Measurements from ENCODE around the gene TRIM8.

Gene TRIM8

DNA sequence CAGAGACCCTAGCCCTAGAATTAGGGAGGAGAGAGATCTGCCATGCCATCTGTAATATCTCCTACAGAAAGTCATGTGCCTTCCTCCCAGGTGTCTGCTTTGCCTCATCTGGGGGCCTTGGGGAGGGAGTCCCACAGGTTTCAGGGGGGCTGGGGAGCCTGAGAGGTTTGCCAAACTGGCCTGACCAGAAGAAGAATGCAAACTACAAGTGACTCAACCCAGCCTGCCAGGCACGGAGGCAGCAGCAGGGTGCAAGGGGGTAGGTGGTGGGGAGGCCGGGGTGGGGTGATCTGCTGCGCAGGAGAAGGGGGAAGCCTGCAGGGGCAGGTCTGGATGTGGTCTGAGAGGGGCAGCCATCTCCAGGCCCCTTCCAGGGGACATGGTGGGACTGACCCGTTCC, 9.6 kb upstream of the TRIM8 start:
- DNase-seq: no peak

DNA sequence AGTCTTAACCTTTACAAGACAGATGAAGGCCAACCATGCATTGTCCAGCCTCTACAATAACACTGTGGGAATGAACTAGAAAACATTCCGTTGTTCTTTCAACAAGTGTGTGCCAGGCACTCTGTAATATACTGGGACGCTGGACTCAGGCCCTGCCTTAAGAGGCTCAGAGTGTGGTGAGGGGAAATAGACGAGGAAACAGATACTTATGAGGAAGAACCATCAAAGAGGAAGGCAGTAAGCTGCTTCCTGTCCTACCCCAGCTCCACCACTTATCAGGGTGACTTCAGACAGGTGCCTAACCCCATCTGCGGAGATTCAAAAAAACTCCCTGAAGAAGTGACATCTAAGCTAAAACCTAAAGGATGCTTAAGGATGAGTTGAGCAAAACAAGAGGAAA, 8.9 kb upstream of the TRIM8 start:
- DNase-seq: no peak

DNA sequence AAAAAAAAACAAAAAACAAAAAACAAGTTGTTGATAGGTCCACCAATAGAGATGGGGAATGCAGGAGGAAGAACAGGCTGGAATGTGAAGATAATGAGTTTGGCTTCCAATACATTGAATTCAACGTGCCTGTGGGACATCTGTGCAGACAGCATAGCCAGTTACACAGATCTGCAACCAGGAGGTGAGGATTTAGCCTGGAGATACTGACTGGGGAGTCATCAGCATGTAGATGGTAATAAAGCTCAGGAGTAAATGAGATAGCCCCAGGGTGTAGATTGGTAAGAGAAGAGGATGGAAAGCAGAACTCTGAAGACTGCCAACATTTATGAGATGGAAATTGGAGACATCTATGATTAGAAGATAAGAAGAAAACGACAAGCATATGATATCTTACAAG, 4.7 kb upstream of the TRIM8 start:
- no peak for DNase-seq

DNA sequence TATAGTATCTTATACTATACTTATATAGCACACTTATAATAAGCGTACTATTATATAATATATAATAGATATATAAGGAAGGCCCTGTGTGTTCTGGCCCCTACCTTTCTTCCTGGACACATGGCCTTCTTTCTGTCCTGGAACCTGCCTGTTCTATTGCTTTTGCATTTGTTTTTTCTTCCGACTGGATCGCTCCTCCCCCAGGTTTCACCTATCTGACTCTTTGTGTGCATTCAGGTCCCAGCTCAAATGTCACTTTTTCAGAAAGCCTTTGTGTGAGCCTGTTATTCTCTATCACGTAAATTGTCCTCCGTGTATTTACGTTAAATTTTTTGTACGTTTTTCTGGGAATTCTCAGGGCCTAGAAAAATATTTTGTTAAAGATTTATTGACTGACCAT, 2.9 kb upstream of the TRIM8 start:
- DNase-seq: no peak

DNA sequence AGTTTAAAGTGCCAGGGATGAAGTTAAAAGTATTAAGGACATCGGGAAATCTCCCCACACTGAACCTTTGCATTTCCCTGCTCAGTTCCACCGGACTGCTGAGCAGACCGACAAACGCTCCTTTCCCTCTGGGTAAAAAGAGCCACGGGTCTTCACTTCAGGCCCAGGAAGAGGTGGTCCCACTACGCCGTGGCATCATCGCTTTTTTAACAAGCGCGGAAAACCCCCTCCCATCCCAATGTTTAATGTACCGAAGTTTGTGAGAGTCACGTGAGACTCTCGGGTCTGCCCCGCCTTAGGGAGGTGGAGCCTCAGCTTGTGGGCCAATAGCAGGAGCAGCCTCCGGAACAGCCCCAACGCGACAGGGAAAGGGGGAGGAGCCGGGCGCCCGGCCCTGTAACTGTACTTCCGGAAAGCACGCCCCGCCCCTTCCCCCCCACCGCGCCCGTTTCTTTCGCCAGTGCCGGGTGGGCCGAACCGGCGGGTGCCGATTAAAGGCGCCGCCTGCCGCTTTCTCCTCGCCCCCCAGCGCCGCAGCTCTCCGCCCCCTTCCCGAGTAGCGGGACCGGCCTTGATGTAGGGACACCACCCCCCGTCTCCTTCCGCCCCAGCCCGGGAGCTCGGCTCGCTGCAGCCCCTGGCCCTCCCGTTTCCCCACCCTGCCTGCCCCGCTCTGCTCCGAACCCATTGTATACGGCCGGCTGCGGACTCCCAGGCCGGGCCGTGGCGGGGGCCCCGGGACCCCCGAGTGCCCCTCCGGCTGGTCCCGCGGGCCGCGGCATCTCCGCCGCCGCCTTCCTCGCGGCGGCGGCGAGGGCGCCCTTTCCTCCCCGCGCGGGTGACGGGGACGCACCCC, 2.2 kb upstream of the TRIM8 start:
- DNase-seq: peak; percentile 97

DNA sequence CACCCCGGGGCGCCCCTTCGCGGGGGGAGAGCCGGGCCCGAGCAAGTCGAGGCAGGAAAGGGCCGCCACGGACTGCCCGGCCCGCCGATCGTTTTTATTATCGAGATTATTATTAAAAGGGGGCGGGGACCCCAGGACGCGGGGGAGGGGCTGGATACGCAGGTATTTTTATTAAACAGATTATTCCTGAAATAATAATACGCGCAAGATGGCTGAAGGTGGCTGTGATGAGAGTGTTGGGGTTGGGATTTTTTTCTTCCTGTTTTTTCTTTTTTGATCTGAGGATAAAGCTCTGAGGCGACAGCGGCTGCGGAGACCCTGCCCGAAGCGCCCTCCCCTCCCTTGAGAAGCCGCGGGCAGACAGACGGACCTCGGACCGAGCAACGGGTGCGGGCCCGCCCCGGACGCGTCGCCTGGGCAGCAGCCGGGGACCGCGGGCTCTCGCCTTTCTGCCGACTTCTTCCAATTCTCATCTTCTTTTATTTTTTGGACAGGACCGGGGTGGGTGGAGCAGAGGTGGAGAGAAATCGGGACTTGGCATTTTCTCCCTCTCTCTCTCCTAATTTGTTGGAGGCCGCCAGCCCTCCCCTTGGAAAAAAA, 1.4 kb upstream of the TRIM8 start:
- DNase-seq: peak; percentile 70

DNA sequence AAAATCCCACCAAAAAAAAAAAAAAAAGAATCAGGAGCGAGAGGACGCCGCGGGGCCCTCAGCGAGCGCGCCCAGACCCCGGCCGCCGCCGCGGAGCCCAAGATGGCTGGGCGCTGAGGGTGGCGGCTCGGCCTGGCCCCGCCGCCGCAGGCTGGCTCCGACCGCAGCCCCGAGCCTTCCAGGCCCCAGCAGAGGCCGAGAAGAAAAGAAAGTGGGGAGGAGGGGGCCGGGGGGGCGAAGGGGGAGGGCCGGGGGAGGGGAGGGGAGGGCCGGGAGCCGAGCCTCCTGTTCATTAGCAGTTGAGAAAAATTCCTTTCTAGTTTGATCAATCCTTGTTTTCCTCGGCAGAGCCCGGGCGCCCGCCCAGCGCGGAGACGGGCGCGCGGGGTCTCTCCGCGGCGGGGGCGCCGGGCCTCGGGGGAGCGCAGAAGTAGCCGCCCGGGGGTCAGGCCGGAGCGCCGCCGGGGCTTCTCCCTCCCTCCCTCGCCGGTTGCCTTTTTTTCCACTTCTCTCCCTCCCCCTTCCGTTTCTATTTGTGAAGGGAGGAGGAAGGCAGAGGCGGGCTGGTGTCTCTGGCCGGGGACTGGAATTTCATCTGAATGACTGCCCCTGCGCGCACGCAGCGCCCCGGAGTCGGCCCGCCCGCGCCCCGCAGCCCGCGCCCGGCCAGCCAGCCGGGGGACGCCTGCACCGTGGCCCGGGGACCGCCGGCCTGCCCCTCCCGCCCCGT, 778 bp upstream of the TRIM8 start:
- peak; percentile 79 for DNase-seq

DNA sequence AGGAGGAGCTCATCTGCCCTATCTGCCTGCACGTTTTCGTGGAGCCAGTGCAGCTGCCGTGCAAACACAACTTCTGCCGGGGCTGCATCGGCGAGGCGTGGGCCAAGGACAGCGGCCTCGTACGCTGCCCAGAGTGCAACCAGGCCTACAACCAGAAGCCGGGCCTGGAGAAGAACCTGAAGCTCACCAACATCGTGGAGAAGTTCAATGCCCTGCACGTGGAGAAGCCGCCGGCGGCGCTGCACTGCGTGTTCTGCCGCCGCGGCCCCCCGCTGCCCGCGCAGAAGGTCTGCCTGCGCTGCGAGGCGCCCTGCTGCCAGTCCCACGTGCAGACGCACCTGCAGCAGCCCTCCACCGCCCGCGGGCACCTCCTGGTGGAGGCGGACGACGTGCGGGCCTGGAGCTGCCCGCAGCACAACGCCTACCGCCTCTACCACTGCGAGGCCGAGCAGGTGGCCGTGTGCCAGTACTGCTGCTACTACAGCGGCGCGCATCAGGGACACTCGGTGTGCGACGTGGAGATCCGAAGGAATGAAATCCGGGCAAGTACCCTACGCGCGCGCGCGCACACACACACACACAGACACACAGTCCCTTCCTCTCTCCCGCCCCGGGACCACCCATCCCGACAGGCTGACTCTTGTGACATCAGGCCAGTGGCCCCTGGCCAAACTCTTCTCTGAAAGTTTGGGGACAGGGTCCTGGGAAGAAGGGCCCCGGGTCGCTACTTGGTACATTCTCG, 538 bp downstream of the TRIM8 start:
- peak; percentile 88 for DNase-seq

DNA sequence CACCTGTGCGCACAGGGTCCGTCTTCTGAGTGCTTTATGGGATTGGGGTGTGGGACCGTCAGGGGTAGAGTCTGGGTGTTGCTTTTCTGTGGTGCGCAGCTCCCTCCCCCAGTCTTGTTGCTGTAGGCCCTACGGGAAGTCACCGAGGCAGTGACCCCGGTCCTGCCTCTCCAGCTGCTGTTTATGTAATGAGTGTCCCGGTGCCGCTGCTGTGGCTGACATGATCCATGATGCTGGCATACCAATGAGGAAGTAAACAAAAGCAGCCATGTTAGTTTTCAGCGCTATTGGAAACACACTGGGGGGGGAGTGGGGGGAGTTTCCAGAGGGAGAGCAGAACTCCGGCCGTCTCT, 1.1 kb downstream of the TRIM8 start:
- no peak for DNase-seq

DNA sequence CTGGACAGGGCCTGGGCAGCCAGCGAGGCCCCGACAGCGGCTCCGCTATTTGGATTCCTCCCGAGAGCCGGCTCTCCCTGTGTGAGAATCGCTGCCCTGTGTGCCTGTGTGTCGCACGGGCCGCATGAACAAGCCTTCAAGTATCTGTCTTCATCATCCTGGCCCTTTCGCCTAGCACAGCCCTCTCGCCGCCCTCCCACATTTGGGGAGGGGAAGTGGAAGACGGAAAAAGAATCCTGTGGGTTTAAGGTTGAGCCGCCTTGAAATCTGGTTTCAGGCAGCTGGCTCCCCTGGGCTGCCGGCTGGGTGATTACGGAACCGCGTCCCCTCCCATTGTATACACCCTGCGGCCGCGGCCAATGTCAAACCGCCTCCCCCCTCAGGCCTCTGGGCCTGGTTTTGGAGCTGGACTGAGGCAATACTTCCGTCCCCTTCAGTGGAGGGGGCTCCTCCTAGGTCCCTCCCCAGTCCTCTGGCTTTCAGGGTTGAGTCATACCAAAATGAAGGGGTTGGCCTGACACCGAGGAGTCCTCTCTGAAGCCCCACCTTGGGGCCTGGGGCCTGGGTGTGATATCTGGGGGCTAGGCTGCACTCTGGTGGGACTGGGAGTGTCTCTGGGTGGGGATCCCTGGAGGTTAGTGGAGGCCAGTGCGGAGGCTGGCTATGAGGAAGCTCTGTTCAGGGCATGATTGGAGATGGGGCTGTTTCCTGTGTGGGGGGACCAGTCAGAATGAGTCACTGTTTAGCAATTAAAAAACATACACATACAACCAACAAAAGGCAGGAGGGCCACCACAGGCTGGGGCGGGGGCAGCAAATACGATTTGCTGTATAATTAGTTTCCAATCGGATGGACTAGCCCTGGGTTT, 1.7 kb downstream of the TRIM8 start:
- peak; percentile 89 for DNase-seq

DNA sequence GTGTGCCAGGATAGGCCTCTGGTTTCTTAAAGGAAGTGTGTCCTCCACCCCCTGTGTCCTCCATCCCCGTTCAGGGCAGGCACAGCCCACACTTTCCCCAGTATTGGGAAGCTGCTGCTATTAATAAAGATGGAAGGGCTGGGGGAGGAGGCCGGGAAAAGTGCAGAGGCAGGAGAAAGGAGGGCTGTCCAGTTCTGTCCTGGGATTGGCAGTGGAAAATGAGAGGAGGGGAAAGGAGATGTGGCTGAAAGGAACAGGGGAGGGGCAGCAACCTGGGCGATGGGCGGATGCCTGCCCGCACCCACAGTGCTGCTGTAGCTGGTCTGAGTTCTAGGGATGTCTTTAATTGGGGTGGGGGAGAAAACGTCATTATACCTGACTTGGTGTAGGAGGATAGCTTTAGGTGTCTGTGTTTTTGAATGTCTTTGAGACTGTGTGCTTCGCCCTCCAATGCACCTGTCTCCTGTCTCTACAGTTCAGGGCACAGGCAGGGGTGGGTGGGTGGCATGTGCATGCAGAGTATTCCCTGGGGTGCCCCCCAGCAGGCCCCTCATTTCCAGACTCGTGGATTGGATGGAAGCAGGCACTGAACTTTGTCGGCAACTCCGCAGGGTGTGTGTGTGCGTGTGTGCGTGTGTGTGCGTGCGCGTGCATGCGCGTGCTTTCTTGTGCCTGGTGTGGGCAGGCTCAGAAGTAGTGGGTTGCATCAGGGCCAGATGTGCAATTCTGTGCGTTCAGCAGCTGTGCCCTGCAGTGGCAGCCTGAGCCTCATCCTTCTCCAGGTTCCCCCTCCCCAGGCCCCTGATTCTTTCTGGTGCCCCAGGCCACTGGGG, 2.5 kb downstream of the TRIM8 start:
- DNase-seq: no peak

DNA sequence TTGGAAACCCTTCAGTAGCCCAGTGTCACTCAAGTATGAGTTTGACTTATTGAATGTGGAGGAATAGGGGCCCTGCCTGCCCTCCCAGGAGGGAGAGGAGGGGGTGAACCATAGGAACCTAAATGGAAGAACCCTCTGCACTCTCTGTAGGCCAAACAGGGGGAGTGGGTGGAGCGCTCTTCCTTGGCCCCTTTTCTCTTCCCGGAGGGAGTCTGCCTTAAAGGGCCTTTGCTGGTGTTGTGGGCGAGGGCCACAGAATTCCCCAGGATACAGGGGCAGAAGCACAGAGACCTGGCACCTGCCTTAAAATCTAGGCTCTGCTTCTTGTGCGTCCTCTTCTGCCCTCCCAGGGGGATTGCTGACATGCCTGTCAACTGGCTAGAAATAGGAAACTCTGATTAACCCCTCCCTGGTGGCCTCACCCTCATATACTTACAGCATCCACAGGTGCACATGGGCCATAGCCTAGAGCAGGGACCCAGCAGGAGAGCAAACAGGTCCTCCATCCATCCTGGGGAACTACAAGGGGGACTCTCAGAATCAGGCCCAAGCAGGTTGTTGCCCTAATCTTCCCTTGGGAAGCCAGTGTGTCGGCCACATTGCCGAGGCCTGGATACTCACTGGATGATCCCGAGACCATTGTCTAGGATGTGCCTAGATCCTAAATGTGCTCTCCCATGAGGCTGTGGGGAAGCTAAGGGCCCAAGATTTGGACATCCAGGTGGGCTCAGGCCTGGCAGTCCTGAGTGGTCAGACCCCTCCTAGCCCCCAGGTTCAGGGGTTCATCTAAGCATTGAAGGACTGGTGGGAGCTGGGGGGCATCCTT, 3.4 kb downstream of the TRIM8 start:
- no peak for DNase-seq

DNA sequence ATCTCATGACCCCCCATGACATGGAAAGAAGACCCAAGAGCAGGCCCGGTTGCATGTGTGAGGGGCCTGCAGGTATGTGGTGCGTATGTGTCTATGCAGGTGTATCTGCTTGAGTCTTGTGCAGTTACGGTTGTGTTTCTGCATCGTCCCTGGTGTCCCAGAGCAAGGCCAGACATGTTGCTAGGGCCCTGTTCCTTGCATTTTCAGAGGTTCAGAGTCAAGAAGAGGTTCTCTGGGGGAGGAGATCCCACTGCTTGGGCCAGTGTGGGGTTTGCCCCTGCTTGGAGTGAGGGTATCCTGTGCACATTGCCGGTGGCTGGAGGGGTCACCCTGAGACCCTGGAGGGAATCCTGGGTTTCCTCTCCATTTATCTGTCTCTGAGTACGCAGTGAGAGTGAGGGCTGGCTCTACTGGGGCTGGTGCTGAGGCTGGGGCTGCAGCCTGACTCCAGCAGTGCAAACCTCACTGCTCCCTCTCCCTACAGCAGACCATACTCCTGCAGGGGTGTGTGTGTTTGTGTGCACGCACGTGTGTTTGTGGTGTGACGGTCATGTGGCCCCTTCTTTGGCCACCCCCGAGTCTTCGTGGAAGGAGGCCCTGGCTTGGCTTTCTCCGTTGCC, 4.1 kb downstream of the TRIM8 start:
- DNase-seq: no peak

DNA sequence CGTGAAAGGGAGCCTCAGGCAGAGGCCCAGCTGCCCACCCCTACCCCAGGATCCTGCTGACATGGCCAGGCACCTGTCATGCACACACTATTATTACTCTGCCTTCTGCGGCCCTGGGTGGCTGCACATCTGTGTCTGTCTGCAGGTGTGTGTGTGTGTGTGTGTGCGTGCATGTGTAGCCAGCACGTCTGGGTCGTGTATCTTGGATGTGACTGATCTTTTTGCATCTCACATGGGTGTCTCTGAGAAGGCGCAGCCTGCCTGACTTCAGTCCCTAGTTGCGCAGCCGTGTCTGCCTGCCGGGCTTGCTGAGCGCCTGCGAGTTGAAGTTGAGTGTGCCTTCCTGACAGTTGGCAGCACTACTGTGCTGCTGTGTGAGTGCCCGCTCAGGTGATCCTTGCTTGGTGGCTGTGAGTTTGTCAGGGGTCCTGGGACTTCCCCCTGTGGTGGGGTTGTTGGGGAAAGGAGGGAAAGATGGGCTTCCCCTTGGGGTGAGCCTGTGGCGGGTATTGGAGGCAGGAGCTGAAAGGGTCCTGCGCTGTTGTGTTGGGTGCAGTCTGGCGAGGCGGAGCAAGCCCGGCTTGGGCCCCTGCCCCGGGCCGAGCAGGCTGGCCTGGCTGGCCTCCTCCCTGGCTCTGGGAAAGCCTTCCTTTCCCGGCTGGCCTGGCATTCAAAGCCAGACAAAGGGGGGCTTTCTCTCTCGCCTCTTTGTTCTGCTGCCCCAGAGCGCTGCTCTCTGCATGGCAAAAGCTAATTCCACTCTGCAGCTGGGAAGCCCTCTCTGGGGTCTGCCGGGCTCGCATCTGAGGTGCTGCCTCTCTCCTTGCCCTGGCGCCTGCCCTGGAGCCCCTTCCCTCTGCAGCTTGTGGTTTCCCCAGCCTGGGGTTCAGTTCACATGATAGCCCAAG, 4.9 kb downstream of the TRIM8 start:
- DNase-seq: no peak

DNA sequence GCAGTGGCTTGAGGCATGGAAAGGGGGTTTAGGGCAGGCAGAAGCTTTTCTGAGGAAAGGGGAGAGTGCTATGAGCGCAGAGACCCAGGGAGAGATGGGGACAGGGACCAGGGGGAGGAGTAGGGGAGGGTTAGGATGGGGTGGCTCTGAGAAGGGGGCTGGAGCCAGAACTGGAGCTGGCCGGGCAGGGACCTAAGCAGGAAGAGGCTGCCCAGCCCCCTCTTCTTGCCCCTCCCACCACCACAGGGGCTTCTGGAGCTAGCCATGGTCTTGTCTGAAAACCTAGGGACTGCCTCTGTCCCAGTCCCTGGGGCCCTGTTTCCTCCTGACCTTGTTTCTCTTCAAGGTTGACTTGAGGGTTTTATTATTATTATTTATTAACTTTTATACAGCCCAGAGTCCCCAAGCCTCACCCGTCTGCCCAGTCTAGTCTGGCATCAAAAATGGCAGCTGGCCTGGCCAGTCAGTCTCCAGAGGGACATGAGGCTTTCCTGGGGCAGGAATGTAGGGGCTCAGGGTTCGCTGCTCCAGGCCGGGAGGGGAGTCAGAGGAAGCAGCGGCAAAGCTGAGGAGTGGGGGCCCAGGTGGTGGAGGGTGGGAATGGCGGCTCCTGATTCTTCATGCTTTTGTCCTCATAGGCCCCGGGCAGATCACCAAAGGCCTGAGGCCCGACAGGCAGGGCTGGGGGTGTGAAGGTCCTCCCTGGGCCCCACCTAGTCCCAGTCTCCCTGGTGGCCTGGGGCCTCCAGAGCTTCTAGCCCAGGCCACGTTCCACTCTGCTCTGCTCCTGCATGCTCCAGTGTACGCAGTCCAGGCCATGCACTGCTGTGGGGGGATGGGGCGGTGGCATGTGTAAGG, 5.7 kb downstream of the TRIM8 start:
- DNase-seq: peak; percentile 53

DNA sequence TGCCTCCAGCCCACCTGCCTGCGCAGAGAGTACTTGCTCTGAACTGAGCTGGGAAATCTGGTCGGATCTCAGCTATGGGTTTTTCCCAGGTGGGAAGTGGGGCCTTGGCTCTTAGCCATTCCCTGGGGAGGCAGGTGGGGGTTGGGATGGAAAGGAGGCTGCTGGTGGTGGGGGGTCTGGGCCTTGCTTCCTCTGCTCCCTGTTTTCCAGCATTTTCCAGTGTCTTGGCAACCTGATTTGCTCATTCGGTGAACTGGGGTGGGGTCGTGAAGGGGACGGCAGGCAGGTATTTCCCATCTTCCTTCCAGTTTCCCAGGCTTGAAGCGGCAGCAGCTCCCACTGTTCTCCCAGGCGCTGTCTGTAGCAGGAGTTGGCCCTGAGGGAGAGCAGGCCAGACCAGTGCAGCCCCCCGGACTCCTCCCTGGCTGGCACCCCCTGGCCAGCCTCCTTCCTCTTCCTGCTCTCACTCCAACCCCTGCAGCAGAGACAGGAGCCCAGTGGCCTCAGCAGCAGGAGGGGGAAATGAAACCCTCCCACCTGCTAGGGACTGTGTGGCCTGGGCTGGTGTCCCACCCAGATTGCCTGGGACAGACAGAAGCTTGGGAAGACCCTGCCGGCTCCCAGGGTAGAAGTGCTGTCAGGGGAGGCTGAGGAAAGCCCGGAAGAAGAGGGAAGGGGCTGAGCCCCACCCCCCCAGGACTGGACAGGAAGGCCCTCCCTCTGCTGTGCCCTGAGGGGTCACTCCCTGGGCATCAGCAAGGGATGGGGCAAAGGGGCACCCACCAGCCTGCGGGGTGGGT, 6.6 kb downstream of the TRIM8 start:
- no peak for DNase-seq
